Measurements from ENCODE around the gene LCN6. TPM values are rescaled to one million over a fixed set of nuclear protein-coding genes. Genes with fewer than 3 reads are reported as not detected.

The LCN6 gene
- total and polyA plus RNA-seq, 2 of the 4 experiments (the other 2 are of a cell fraction) = not detected

- no peak overlapping the region for H2AFZ ChIP-seq (replicated peaks; ENCODE audit: low read length, poor library complexity)
- no peak overlapping the region for H3K4ac ChIP-seq (ENCODE audit: low read depth, low read length)
These were observed 14.7 kb downstream of the LCN6 start for GRCh38 chr9:136733611-136734010.

More at GRCh38 chr9:136733611-136734010, 14.7 kb downstream of the LCN6 start:
- H2BK15ac ChIP-seq (ENCODE audit: low read depth, low read length) = no peak overlapping the region
- H3K18ac ChIP-seq (ENCODE audit: low read depth, low read length) = no peak overlapping the region
- DNase-seq = no peak
- intact Hi-C loops (cut with micrococcal nuclease) (no loop called here), in situ Hi-C loops (cut with MboI; ENCODE audit: low sequenced_read_pairs) (no loop called here), dilution Hi-C loops (cut with HindIII; ENCODE audit: low sequenced_read_pairs, unreplicated experiment) (no loop called here)
- WGBS, 2 experiments (ENCODE audit: extremely low coverage in 2 of 2, insufficient read length in 1 of 2) = 76% methylated on average over 6 of the region's 12 CpGs; no CpG with 5 or more reads in 1 of the 2 experiments
- H3K79me1 ChIP-seq (ENCODE audit: low read depth in 1 of 2, low read length in 2 of 2) = peaks cover 10 to 29% of the 10 kb centered on the region in 2 experiments; a peak in 3 of 4 replicates
- no peaks in the 10 kb centered on the region for H3K9me3 ChIP-seq (ENCODE audit: control insufficient read depth, insufficient read depth, low read length)
- H3K23ac ChIP-seq (ENCODE audit: low read depth, low read length) = no peak overlapping the region
- POLR2A ChIA-PET (ENCODE audit: unreplicated experiment) = no interaction called here
- no TSS peak for BruUV-seq (replicated peaks)
- no peak overlapping the region for H4K91ac ChIP-seq (ENCODE audit: insufficient read depth, low read depth, low read length)
- no peak overlapping the region for H2BK20ac ChIP-seq (ENCODE audit: low read depth, low read length)
- H2BK5ac ChIP-seq (ENCODE audit: low read depth, low read length, poor library complexity, severe bottlenecking) = no peak overlapping the region
- no peak overlapping the region for H3K27ac ChIP-seq (ENCODE audit: insufficient read depth, low read length)
- H3K36me3 ChIP-seq (ENCODE audit: control insufficient read depth, insufficient read depth, low read length) = no peaks in the 10 kb centered on the region
- no peak overlapping the region for H3K4me3 ChIP-seq (ENCODE audit: insufficient read depth, low read depth, low read length)
- no peak overlapping the region for H2BK120ac ChIP-seq (ENCODE audit: low read depth, low read length)
- H4K20me1 ChIP-seq (ENCODE audit: insufficient read depth, low read length) = no peaks in the 10 kb centered on the region
- H3K56ac ChIP-seq (ENCODE audit: extremely low read depth, insufficient read depth, low read length) = no peak overlapping the region
- H3K27me3 ChIP-seq (ENCODE audit: control insufficient read depth, insufficient read depth, low read length) = peaks cover 9% of the 10 kb centered on the region
- H2AK9ac ChIP-seq (replicated peaks; ENCODE audit: low read depth, low read length, poor library complexity) = no peak overlapping the region
- no peak overlapping the region for H4K5ac ChIP-seq (ENCODE audit: low read depth, low read length)
- H3K9ac ChIP-seq (ENCODE audit: low read depth, low read length) = no peak overlapping the region
- no peak overlapping the region for H4K8ac ChIP-seq (ENCODE audit: low read depth in 2 of 2, low read length in 2 of 2)
- CTCF ChIA-PET = no interaction called here
- no peak overlapping the region for H3K4me2 ChIP-seq (ENCODE audit: low read depth, low read length)
- ATAC-seq (ENCODE audit: low read depth) = no peak
- no peak overlapping the region for H3K14ac ChIP-seq (replicated peaks; ENCODE audit: low read depth, low read length)
- peaks cover 4% of the 10 kb centered on the region; the same call in 1 of the 2 replicates for H3K4me1 ChIP-seq (ENCODE audit: control insufficient read depth, insufficient read depth, low read length)
- H3K9me1 ChIP-seq (ENCODE audit: insufficient read depth, low read length) = no peaks in the 10 kb centered on the region
- TF ChIP-seq ELK1 (IDR thresholded peaks at IDR 0.05; ENCODE audit: borderline replicate concordance, low read depth, low read length) (no peak), CHD1 (IDR thresholded peaks at IDR 0.05; ENCODE audit: low read depth, low read length) (no peak), MXI1 (IDR thresholded peaks at IDR 0.05; ENCODE audit: borderline replicate concordance, low read depth, low read length) (no peak), POLR2A (IDR thresholded peaks at IDR 0.05; ENCODE audit: low read depth, low read length) (no peak), BHLHE40 (IDR thresholded peaks at IDR 0.05; ENCODE audit: low read depth, low read length) (no peak), USF2 (IDR thresholded peaks at IDR 0.05; ENCODE audit: low read depth, low read length) (no peak), SMC3 (IDR thresholded peaks at IDR 0.05; ENCODE audit: low read depth, low read length) (no peak), MAZ (IDR thresholded peaks at IDR 0.05; ENCODE audit: borderline replicate concordance, low read depth, low read length) (no peak), CTCF (conservative IDR thresholded peaks at IDR 0.05; ENCODE audit: low read depth, low read length) (no peak), MAFK (IDR thresholded peaks at IDR 0.05; ENCODE audit: low read depth, low read length) (no peak), RAD21 (IDR thresholded peaks at IDR 0.05; ENCODE audit: low read length) (no peak), NFE2L2 (IDR thresholded peaks at IDR 0.05; ENCODE audit: low read depth, low read length) (no peak), RFX5 (IDR thresholded peaks at IDR 0.05; ENCODE audit: low read depth, low read length) (no peak), CEBPB (IDR thresholded peaks at IDR 0.05; ENCODE audit: low read depth, low read length) (no peak), RCOR1 (IDR thresholded peaks at IDR 0.05; ENCODE audit: insufficient replicate concordance, low read length) (no peak), FOS (IDR thresholded peaks at IDR 0.05; ENCODE audit: low read depth, low read length) (no peak)
- H2AK5ac ChIP-seq (ENCODE audit: low read depth, low read length) = no peak overlapping the region

All from IMR-90 (cell line).